PC-3 (cell line): Measurements from ENCODE around the gene GORASP1. TPM values are rescaled to one million over a fixed set of nuclear protein-coding genes. Genes with fewer than 3 reads are reported as not detected.

Experiments used
- ATAC-seq: fragments of 200-7000 bp; cut with Tn5 transposase; 2 replicates; pipeline ENCODE4 v1.9.1; 2020; ENCODE audit warnings: mild to moderate bottlenecking, moderate library complexity
- BruUV-seq: library from RNA; stranded (reverse); fragments of 400-500 nt; replicated peaks from 2 replicates; lab custom pipeline; 2021; lab: Mats Ljungman, UMichigan
- CTCF ChIA-PET: fragments of 300-600 bp; sonication (Branson Sonifier 250); formaldehyde crosslinking; loops from one replicate; lab custom pipeline; 2022; ENCODE audit warnings: antibody characterized with exemption; lab: Charles Lee
- POLR2A ChIA-PET: fragments of 300-600 bp; sonication (Branson Sonifier 250); formaldehyde crosslinking; loops from one replicate; lab custom pipeline; 2022; ENCODE audit warnings: antibody characterized with exemption; ENCODE audit not compliant: unreplicated experiment; lab: Charles Lee
- DNase-seq: peaks from one replicate; pipeline ENCODE4 v3.0.0-alpha.2; 2015
- H2AFZ ChIP-seq: fragments of 300-600 bp; sonication (generic); 2 replicates; pipeline ENCODE4 v1.6.0; 2016; ENCODE audit warnings: antibody characterized with exemption, low read length
- H3F3A ChIP-seq: fragments of 300-600 bp; sonication (generic); one replicate; pipeline ENCODE4 v1.6.0; 2017; ENCODE audit warnings: antibody characterized with exemption, low read length, control low read depth, mild to moderate bottlenecking; ENCODE audit not compliant: unreplicated experiment
- H3K27ac ChIP-seq: fragments of 300-600 bp; sonication (generic); 2 replicates; pipeline ENCODE4 v1.5.1; 2016; ENCODE audit warnings: mild to moderate bottlenecking, low read length
- H3K27me3 ChIP-seq: fragments of 300-600 bp; sonication (generic); 2 replicates; pipeline ENCODE4 v1.6.1; 2016; ENCODE audit warnings: low read length, mixed read lengths
- H3K36me3 ChIP-seq: fragments of 300-600 bp; sonication (generic); 2 replicates; pipeline ENCODE4 v1.6.1; 2016; ENCODE audit warnings: low read depth, mixed run types, low read length, mixed read lengths
- H3K4me1 ChIP-seq: fragments of 300-600 bp; sonication (generic); 2 replicates; pipeline ENCODE4 v1.5.1; 2016; ENCODE audit warnings: low read length; ENCODE audit not compliant: insufficient read depth
- H3K4me2 ChIP-seq: fragments of 300-600 bp; sonication (generic); 2 replicates; pipeline ENCODE4 v1.6.0; 2016; ENCODE audit warnings: low read length
- H3K4me3 ChIP-seq: fragments of 300-600 bp; sonication (generic); 2 replicates; pipeline ENCODE4 v1.5.1; 2016; ENCODE audit warnings: mild to moderate bottlenecking, low read length, mixed read lengths
- H3K79me2 ChIP-seq: fragments of 300-600 bp; sonication (generic); 2 replicates; pipeline ENCODE4 v1.6.1; 2017; ENCODE audit warnings: low read length, mixed read lengths
- H3K9ac ChIP-seq: fragments of 300-600 bp; sonication (generic); 2 replicates; pipeline ENCODE4 v1.6.0; 2016; ENCODE audit warnings: mild to moderate bottlenecking, low read length
- H3K9me2 ChIP-seq: fragments of 300-600 bp; sonication (generic); replicated peaks from 2 replicates; pipeline ENCODE4 v1.6.1; 2016; ENCODE audit warnings: mixed run types, low read length, mixed read lengths
- H3K9me3 ChIP-seq: fragments of 300-600 bp; sonication (generic); 2 replicates; pipeline ENCODE4 v1.6.1; 2016; ENCODE audit warnings: low read length, mixed read lengths
- H4K20me1 ChIP-seq: fragments of 300-600 bp; sonication (generic); 2 replicates; pipeline ENCODE4 v1.6.1; 2016; ENCODE audit warnings: low read length, mixed read lengths
- EZH2 ChIP-seq: fragments of 300-600 bp; sonication (generic); IDR thresholded peaks from one replicate; pipeline ENCODE4 v1.6.1; 2017; ENCODE audit warnings: antibody characterized with exemption, mild to moderate bottlenecking, low read length; ENCODE audit not compliant: unreplicated experiment
- EZH2phosphoT487 ChIP-seq: fragments of 300-600 bp; sonication (generic); IDR thresholded peaks from 2 replicates; pipeline ENCODE4 v1.6.1; 2018; ENCODE audit warnings: mild to moderate bottlenecking, antibody characterized with exemption, low read length, borderline replicate concordance
- intact Hi-C: fragments of 100-400 bp; cut with micrococcal nuclease; formaldehyde crosslinking; loops from 2 replicates; pipeline ENCODE4 v1.9.0; 2023
- total RNA-seq: library from RNA; depleted of rRNA; stranded (reverse); fragments of >200 nt; gene quantifications from 2 replicates; pipeline ENCODE4 v1.2.3, GENCODE V29; 2014
- TF ChIP-seq, protein P1 (sequence below): fragments of 300-600 bp; sonication (generic); conservative IDR thresholded peaks from 2 replicates; pipeline ENCODE4 v1.5.1; 2017; ENCODE audit warnings: antibody characterized with exemption, low read depth, mild to moderate bottlenecking, low read length

GORASP1 gene
- total RNA-seq, 1 experiment from 2014 or later, result 47.4 TPM

DNA sequence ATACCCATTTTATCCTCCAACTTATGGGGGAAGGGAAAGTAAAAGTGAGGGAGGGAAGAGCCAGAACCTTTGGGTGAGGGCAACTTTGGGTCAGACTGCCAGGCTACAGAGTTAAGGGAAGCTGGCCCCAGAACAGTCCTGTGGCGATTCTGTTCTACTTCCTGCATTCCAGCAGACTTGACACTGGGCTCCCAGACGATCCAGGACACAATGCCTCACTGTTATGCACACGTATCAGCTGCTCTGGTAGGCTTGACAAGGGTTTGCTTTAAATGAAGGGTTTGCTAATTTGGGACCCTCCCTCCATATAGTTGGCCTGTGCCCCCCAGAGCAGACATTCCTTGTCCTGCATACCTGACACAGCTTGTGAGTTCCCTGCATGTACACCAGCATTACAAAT lies 10.7 kb downstream of the GORASP1 start:
- no peak for DNase-seq
- ChIA-PET POLR2A (no interaction called here), CTCF (no interaction called here)
- H3K27me3 ChIP-seq, result no peaks in the 10 kb centered on the region
- H3K4me1 ChIP-seq, result no peaks in the 10 kb centered on the region
- TF ChIP-seq EZH2, result no peak
- TF ChIP-seq, protein P1, sequence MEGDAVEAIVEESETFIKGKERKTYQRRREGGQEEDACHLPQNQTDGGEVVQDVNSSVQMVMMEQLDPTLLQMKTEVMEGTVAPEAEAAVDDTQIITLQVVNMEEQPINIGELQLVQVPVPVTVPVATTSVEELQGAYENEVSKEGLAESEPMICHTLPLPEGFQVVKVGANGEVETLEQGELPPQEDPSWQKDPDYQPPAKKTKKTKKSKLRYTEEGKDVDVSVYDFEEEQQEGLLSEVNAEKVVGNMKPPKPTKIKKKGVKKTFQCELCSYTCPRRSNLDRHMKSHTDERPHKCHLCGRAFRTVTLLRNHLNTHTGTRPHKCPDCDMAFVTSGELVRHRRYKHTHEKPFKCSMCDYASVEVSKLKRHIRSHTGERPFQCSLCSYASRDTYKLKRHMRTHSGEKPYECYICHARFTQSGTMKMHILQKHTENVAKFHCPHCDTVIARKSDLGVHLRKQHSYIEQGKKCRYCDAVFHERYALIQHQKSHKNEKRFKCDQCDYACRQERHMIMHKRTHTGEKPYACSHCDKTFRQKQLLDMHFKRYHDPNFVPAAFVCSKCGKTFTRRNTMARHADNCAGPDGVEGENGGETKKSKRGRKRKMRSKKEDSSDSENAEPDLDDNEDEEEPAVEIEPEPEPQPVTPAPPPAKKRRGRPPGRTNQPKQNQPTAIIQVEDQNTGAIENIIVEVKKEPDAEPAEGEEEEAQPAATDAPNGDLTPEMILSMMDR, result no peak
- no peak for TF ChIP-seq EZH2phosphoT487
- peaks cover 45% of the 10 kb centered on the region for H3K36me3 ChIP-seq
- H3K9me2 ChIP-seq, result no peaks in the 10 kb centered on the region
- BruUV-seq, result TSS peak; percentile 13
- ATAC-seq, result no peak
- no peaks in the 10 kb centered on the region for H3K9me3 ChIP-seq
- H3K9ac ChIP-seq, result no peak overlapping the region
- H4K20me1 ChIP-seq, result 0 out of 2 replicates have a peak, but pooled peaks cover 4% of the 10 kb centered on the region
- no peak overlapping the region for H3K27ac ChIP-seq
- H2AFZ ChIP-seq, result no peak overlapping the region
- H3F3A ChIP-seq, result no peaks in the 10 kb centered on the region
- no peak overlapping the region for H3K4me2 ChIP-seq
- no peak overlapping the region for H3K4me3 ChIP-seq
- intact Hi-C loops, result no loop called here
- H3K79me2 ChIP-seq, result no peaks in the 10 kb centered on the region

DNA sequence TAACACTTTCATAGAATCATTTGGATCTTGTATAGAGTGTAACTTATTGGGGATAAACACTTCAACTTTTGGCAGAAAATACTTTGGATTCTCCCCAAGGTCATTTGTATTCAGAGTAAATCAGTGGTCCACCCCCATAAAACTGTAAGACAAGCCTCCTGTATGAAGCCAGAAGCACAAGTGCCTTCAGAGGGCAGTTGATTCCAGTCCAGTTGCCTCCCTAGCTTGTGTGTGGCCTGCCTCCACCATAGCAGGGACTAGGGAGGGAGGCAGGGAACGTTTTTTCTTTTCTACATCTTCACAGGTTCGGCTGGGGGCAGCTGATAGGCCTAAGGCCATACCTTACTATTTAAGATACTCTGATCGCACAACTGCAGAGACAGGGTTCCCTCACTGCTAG lies 11.6 kb downstream of the GORASP1 start:
- H3K27me3 ChIP-seq, result no peaks in the 10 kb centered on the region
- intact Hi-C loops, result no loop called here
- no peak overlapping the region for H3K27ac ChIP-seq
- no peak overlapping the region for H2AFZ ChIP-seq
- no peaks in the 10 kb centered on the region for H3F3A ChIP-seq
- H3K9me2 ChIP-seq, result no peaks in the 10 kb centered on the region
- H3K4me2 ChIP-seq, result no peak overlapping the region
- H3K4me3 ChIP-seq, result no peak overlapping the region
- DNase-seq (no peak), ATAC-seq (no peak)
- peaks cover 47% of the 10 kb centered on the region for H3K36me3 ChIP-seq
- CTCF ChIA-PET, result no interaction called here
- POLR2A ChIA-PET, result interaction anchor here (0.6 kb wide), 1 partner anchor 12 kb away, joined by 4 read pairs; the partner anchor contains the start of genes GORASP1 and TTC21A
- no peaks in the 10 kb centered on the region for H3K9me3 ChIP-seq
- H3K79me2 ChIP-seq, result no peaks in the 10 kb centered on the region
- no TSS peak for BruUV-seq
- 0 out of 2 replicates have a peak, but pooled peaks cover 4% of the 10 kb centered on the region for H4K20me1 ChIP-seq
- H3K9ac ChIP-seq, result no peak overlapping the region
- no peaks in the 10 kb centered on the region for H3K4me1 ChIP-seq
- TF ChIP-seq, protein P1, result no peak
- TF ChIP-seq EZH2phosphoT487 (no peak), EZH2 (no peak)

DNA sequence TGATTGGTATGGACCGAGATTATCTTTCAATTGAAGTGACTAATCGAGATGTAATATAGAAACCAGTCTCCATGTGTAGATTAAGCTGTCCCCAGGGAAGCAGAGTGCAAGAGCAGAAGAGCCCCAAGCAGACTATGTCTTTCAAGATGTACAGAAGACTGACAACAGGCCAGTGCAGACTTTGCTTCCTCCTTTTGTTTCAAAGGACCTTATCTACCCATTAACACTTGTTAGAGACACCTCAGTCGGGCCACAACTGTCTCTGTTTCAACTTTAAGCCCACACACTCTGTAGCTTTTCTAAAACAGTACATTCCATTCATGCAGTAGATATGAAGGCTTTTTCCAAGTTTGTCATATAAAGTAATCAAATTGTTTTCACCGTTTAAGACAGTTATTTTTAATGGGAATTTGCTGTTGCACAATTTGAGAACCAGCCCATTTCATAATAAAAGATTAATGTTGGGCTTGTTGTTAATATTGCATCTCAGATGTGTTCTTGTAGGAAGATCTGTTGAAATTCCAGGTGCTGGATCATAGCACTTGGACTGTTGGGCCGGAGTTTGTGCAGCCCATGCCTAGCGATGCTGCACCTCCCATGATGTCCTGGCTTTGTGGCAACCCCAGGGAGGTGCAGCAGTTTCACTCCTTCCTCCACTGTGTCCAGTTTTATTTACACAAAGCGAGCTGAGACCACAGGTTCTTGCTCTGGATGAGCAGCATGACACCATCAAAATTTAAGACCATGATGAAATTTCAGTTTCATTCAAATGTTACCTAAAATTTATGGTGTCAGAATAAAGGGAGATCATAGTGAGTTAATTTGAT lies 12.4 kb downstream of the GORASP1 start:
- Histone ChIP-seq H3K4me3 (no peak overlapping the region), H3K27me3 (no peaks in the 10 kb centered on the region), H2AFZ (no peak overlapping the region), H3K36me3 (peaks cover 48% of the 10 kb centered on the region), H3K9me3 (no peaks in the 10 kb centered on the region), H3F3A (no peaks in the 10 kb centered on the region), H3K79me2 (no peaks in the 10 kb centered on the region), H4K20me1 (no peaks in the 10 kb centered on the region), H3K4me1 (no peaks in the 10 kb centered on the region), H3K27ac (no peak overlapping the region), H3K9me2 (no peaks in the 10 kb centered on the region), H3K4me2 (no peak overlapping the region), H3K9ac (no peak overlapping the region)
- TF ChIP-seq, protein P1, result no peak
- CTCF ChIA-PET, result no interaction called here
- DNase-seq (no peak), ATAC-seq (no peak)
- intact Hi-C loops, result no loop called here
- TSS peak; percentile 16 for BruUV-seq
- POLR2A ChIA-PET, result interaction anchor here (0.6 kb wide), 1 partner anchor 13 kb away, joined by 4 read pairs; the partner anchor contains the start of genes GORASP1 and TTC21A
